WTC11 (cell line): ENCODE results near the gene LAMC1. TPM values are rescaled to one million over a fixed set of nuclear protein-coding genes. Genes with fewer than 3 reads are reported as not detected.

ENCODE experiments used
- ATAC-seq: fragments of 200-7000 bp; cut with Tn5 transposase; 2 replicates; pipeline ENCODE4 v1.10.0; 2021; ENCODE audit warnings: mild to moderate bottlenecking, moderate library complexity
- CTCF ChIA-PET: fragments of 300-600 bp; sonication (Branson Sonifier 250); formaldehyde crosslinking; loops from one replicate; lab custom pipeline; 2021; ENCODE audit warnings: antibody characterized with exemption; lab: Charles Lee
- POLR2A ChIA-PET: fragments of 350-600 bp; sonication (Branson Sonifier 250); formaldehyde crosslinking; loops from one replicate; lab custom pipeline; 2021; ENCODE audit warnings: antibody characterized with exemption; lab: Charles Lee
- DNase-seq: peaks from one replicate; pipeline ENCODE4 v3.0.0; 2021; ENCODE audit warnings: low spot score
- H3K27ac Mint-ChIP-seq: 2 replicates; pipeline ENCODE4 v1.8.0; 2021; ENCODE audit warnings: mixed read lengths
- H3K27me3 Mint-ChIP-seq: 2 replicates; pipeline ENCODE4 v1.8.0; 2021; ENCODE audit warnings: low read depth, mild to moderate bottlenecking, moderate library complexity, mixed read lengths
- H3K36me3 Mint-ChIP-seq: 2 replicates; pipeline ENCODE4 v1.8.0; 2021; ENCODE audit warnings: mixed read lengths
- H3K4me1 Mint-ChIP-seq: 2 replicates; pipeline ENCODE4 v1.8.0; 2022; ENCODE audit warnings: mixed read lengths
- H3K4me3 Mint-ChIP-seq: 2 replicates; pipeline ENCODE4 v1.8.0; 2021; ENCODE audit warnings: mild to moderate bottlenecking, moderate library complexity, mixed read lengths
- H3K9me3 Mint-ChIP-seq: 2 replicates; pipeline ENCODE4 v1.8.0; 2021; ENCODE audit warnings: mixed read lengths
- CDX4 ChIP-seq: fragments of 250-450 bp; sonication (Bioruptor Pico); IDR thresholded peaks from 2 replicates; pipeline ENCODE4 v1.9.0; 2021; ENCODE audit warnings: moderate library complexity, mild to moderate bottlenecking, inconsistent platforms, borderline replicate concordance
- E2F4 ChIP-seq: sonication (generic); formaldehyde crosslinking; IDR thresholded peaks from 2 replicates; pipeline ENCODE4 v1.8.1; 2022; ENCODE audit warnings: low read depth, mild to moderate bottlenecking, moderate library complexity, missing genetic modification reagents, borderline replicate concordance
- ELF4 ChIP-seq: sonication (generic); formaldehyde crosslinking; IDR thresholded peaks from 2 replicates; pipeline ENCODE4 v1.8.1; 2022; ENCODE audit warnings: low read depth, mild to moderate bottlenecking, moderate library complexity, missing genetic modification reagents
- FOXK1 ChIP-seq: sonication (generic); formaldehyde crosslinking; IDR thresholded peaks from 2 replicates; pipeline ENCODE4 v1.8.0; 2022; ENCODE audit warnings: mild to moderate bottlenecking, moderate library complexity, missing genetic modification reagents
- FOXP1 ChIP-seq: sonication (generic); formaldehyde crosslinking; IDR thresholded peaks from 2 replicates; pipeline ENCODE4 v1.8.0; 2022; ENCODE audit warnings: missing genetic modification reagents, mild to moderate bottlenecking, moderate library complexity, borderline replicate concordance
- IRF2 ChIP-seq: sonication (generic); formaldehyde crosslinking; IDR thresholded peaks from 2 replicates; pipeline ENCODE4 v1.8.0; 2022; ENCODE audit warnings: low read depth, missing genetic modification reagents, borderline replicate concordance
- JAZF1 ChIP-seq: fragments of 250-450 bp; sonication (Bioruptor Pico); IDR thresholded peaks from 2 replicates; pipeline ENCODE4 v1.9.0; 2021; ENCODE audit warnings: moderate library complexity, mild to moderate bottlenecking, inconsistent platforms
- KAT7 ChIP-seq: sonication (generic); formaldehyde crosslinking; IDR thresholded peaks from 2 replicates; pipeline ENCODE4 v1.8.1; 2023; ENCODE audit warnings: missing genetic modification reagents, mild to moderate bottlenecking, borderline replicate concordance
- MLX ChIP-seq: sonication (generic); formaldehyde crosslinking; IDR thresholded peaks from 2 replicates; pipeline ENCODE4 v1.8.1; 2023; ENCODE audit warnings: mild to moderate bottlenecking, missing genetic modification reagents, moderate library complexity
- RORB ChIP-seq: fragments of 250-450 bp; sonication (Bioruptor Pico); IDR thresholded peaks from 2 replicates; pipeline ENCODE4 v1.9.0; 2021; ENCODE audit warnings: mild to moderate bottlenecking
- SMAD4 ChIP-seq: sonication (generic); formaldehyde crosslinking; IDR thresholded peaks from 2 replicates; pipeline ENCODE4 v1.8.0; 2022; ENCODE audit warnings: mild to moderate bottlenecking, missing genetic modification reagents
- TEAD1 ChIP-seq: sonication (generic); formaldehyde crosslinking; IDR thresholded peaks from 2 replicates; pipeline ENCODE4 v1.8.0; 2022; ENCODE audit warnings: mild to moderate bottlenecking, missing genetic modification reagents
- ZNF281 ChIP-seq: sonication (generic); formaldehyde crosslinking; IDR thresholded peaks from 2 replicates; pipeline ENCODE4 v1.8.0; 2023; ENCODE audit warnings: mild to moderate bottlenecking, missing genetic modification reagents
- ZNF416 ChIP-seq: fragments of 250-450 bp; sonication (Bioruptor Pico); IDR thresholded peaks from 2 replicates; pipeline ENCODE4 v1.9.0; 2021; ENCODE audit warnings: mild to moderate bottlenecking, inconsistent platforms
- total RNA-seq: library from RNA; stranded (reverse); gene quantifications from 3 replicates; pipeline ENCODE4 v1.2.3, GENCODE V29; 2021
- TF ChIP-seq, protein P1 (sequence below): fragments of 250-450 bp; sonication (Bioruptor Pico); IDR thresholded peaks from 2 replicates; pipeline ENCODE4 v1.8.0; 2021; ENCODE audit warnings: mild to moderate bottlenecking
- TF ChIP-seq, protein P2 (sequence below): fragments of 250-450 bp; sonication (Bioruptor Pico); IDR thresholded peaks from 2 replicates; pipeline ENCODE4 v1.9.0; 2021; ENCODE audit warnings: mild to moderate bottlenecking
- TF ChIP-seq, protein P3 (sequence below): sonication (generic); formaldehyde crosslinking; IDR thresholded peaks from 2 replicates; pipeline ENCODE4 v1.8.1; 2022; ENCODE audit warnings: mild to moderate bottlenecking, moderate library complexity, missing genetic modification reagents
- TF ChIP-seq, protein P4 (sequence below): sonication (generic); formaldehyde crosslinking; IDR thresholded peaks from 2 replicates; pipeline ENCODE4 v1.8.1; 2023; ENCODE audit warnings: mild to moderate bottlenecking, missing genetic modification reagents
- TF ChIP-seq, protein P5 (sequence below): sonication (generic); formaldehyde crosslinking; IDR thresholded peaks from 2 replicates; pipeline ENCODE4 v1.8.0; 2022; ENCODE audit warnings: mild to moderate bottlenecking, missing genetic modification reagents
- TF ChIP-seq, protein P6 (sequence below): sonication (generic); formaldehyde crosslinking; IDR thresholded peaks from 2 replicates; pipeline ENCODE4 v1.8.1; 2023; ENCODE audit warnings: mild to moderate bottlenecking, moderate library complexity, missing genetic modification reagents

LAMC1 gene
- total RNA-seq, 1 experiment from 2014 or later = 162 TPM

DNA sequence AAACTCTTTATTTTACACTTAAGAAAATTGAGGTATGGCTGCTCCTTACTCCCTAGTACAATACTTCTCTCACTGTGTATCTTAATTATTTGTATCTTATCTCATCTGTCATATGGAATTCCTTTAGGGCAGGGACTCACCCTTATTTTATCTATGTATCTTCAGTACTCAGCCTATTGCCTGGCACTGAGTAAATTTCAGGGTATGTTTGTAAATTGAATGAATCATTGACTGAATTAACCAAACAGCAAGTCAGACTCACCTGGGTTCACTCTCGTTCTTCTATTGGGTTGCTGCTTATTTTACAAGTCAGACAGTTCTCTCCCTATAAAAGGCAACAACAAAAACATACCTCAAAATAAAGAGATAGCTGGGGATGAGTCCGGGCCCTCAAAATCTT is 63.8 kb downstream of the LAMC1 start (continued):
- TF ChIP-seq, protein P1, sequence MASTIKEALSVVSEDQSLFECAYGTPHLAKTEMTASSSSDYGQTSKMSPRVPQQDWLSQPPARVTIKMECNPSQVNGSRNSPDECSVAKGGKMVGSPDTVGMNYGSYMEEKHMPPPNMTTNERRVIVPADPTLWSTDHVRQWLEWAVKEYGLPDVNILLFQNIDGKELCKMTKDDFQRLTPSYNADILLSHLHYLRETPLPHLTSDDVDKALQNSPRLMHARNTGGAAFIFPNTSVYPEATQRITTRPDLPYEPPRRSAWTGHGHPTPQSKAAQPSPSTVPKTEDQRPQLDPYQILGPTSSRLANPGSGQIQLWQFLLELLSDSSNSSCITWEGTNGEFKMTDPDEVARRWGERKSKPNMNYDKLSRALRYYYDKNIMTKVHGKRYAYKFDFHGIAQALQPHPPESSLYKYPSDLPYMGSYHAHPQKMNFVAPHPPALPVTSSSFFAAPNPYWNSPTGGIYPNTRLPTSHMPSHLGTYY = no peak

GRCh38 chr1:183089025-183089639 is 65.9 kb downstream of the LAMC1 start:
- POLR2A ChIA-PET = no interaction called here
- no peak for TF ChIP-seq ELF4 (CRISPR knock-in tag)
- no peak for TF ChIP-seq CDX4 (CRISPR knock-in tag)
- TF ChIP-seq IRF2 (CRISPR knock-in tag) = no peak
- TF ChIP-seq KAT7 (CRISPR knock-in tag) = no peak
- TF ChIP-seq, protein P2, sequence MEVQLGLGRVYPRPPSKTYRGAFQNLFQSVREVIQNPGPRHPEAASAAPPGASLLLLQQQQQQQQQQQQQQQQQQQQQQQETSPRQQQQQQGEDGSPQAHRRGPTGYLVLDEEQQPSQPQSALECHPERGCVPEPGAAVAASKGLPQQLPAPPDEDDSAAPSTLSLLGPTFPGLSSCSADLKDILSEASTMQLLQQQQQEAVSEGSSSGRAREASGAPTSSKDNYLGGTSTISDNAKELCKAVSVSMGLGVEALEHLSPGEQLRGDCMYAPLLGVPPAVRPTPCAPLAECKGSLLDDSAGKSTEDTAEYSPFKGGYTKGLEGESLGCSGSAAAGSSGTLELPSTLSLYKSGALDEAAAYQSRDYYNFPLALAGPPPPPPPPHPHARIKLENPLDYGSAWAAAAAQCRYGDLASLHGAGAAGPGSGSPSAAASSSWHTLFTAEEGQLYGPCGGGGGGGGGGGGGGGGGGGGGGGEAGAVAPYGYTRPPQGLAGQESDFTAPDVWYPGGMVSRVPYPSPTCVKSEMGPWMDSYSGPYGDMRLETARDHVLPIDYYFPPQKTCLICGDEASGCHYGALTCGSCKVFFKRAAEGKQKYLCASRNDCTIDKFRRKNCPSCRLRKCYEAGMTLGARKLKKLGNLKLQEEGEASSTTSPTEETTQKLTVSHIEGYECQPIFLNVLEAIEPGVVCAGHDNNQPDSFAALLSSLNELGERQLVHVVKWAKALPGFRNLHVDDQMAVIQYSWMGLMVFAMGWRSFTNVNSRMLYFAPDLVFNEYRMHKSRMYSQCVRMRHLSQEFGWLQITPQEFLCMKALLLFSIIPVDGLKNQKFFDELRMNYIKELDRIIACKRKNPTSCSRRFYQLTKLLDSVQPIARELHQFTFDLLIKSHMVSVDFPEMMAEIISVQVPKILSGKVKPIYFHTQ (CRISPR knock-in tag) = no peak
- no peak for TF ChIP-seq ZNF416
- TF ChIP-seq, protein P3, sequence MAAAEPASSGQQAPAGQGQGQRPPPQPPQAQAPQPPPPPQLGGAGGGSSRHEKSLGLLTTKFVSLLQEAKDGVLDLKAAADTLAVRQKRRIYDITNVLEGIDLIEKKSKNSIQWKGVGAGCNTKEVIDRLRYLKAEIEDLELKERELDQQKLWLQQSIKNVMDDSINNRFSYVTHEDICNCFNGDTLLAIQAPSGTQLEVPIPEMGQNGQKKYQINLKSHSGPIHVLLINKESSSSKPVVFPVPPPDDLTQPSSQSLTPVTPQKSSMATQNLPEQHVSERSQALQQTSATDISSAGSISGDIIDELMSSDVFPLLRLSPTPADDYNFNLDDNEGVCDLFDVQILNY (CRISPR knock-in tag) = no peak
- TF ChIP-seq, protein P4, sequence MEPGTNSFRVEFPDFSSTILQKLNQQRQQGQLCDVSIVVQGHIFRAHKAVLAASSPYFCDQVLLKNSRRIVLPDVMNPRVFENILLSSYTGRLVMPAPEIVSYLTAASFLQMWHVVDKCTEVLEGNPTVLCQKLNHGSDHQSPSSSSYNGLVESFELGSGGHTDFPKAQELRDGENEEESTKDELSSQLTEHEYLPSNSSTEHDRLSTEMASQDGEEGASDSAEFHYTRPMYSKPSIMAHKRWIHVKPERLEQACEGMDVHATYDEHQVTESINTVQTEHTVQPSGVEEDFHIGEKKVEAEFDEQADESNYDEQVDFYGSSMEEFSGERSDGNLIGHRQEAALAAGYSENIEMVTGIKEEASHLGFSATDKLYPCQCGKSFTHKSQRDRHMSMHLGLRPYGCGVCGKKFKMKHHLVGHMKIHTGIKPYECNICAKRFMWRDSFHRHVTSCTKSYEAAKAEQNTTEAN (CRISPR knock-in tag) = no peak
- TF ChIP-seq SMAD4 (CRISPR knock-in tag) = no peak
- TF ChIP-seq FOXK1 (CRISPR knock-in tag) = no peak
- TF ChIP-seq FOXP1 (CRISPR knock-in tag) = no peak
- no peak for TF ChIP-seq RORB (CRISPR knock-in tag)
- TF ChIP-seq, protein P5, sequence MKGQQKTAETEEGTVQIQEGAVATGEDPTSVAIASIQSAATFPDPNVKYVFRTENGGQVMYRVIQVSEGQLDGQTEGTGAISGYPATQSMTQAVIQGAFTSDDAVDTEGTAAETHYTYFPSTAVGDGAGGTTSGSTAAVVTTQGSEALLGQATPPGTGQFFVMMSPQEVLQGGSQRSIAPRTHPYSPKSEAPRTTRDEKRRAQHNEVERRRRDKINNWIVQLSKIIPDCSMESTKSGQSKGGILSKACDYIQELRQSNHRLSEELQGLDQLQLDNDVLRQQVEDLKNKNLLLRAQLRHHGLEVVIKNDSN (CRISPR knock-in tag) = no peak
- no peak for TF ChIP-seq ZNF281 (CRISPR knock-in tag)
- TF ChIP-seq JAZF1 (CRISPR knock-in tag) = no peak
- TF ChIP-seq MLX (CRISPR knock-in tag) = no peak
- TF ChIP-seq TEAD1 = no peak
- TF ChIP-seq E2F4 = no peak
- TF ChIP-seq, protein P6, sequence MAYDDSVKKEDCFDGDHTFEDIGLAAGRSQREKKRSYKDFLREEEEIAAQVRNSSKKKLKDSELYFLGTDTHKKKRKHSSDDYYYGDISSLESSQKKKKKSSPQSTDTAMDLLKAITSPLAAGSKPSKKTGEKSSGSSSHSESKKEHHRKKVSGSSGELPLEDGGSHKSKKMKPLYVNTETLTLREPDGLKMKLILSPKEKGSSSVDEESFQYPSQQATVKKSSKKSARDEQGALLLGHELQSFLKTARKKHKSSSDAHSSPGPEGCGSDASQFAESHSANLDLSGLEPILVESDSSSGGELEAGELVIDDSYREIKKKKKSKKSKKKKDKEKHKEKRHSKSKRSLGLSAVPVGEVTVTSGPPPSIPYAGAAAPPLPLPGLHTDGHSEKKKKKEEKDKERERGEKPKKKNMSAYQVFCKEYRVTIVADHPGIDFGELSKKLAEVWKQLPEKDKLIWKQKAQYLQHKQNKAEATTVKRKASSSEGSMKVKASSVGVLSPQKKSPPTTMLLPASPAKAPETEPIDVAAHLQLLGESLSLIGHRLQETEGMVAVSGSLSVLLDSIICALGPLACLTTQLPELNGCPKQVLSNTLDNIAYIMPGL (CRISPR knock-in tag) = no peak
- peaks cover 65% of the 10 kb centered on the region for H3K4me1 Mint-ChIP-seq
- DNase-seq (no peak), ATAC-seq (no peak)
- CTCF ChIA-PET = no interaction called here
- no peaks in the 10 kb centered on the region for H3K27me3 Mint-ChIP-seq
- H3K27ac Mint-ChIP-seq = no peak overlapping the region
- no peaks in the 10 kb centered on the region for H3K36me3 Mint-ChIP-seq
- no peak overlapping the region for H3K4me3 Mint-ChIP-seq
- H3K9me3 Mint-ChIP-seq = no peaks in the 10 kb centered on the region
